Neural cell (in vitro differentiated cells): ENCODE data around the gene GDNF. TPM values are rescaled to one million over a fixed set of nuclear protein-coding genes. Genes with fewer than 3 reads are reported as not detected.
"Not testable (repeated sequence)": the region's sequence is repeated elsewhere in the genome, so short reads cannot be mapped to it uniquely, and the experiment has no call there.

Experiments
- H2AFZ ChIP-seq: fragments of 200-600, 300-800 bp; sonication (generic), shearing (Covaris generic); 2 replicates; pipeline ENCODE4 v1.6.0; 2014; ENCODE audit warnings: low read depth, mild to moderate bottlenecking, antibody characterized with exemption, low read length, moderate library complexity
- H3F3A ChIP-seq: fragments of 200-600 bp; shearing (Covaris generic); 2 replicates; pipeline ENCODE4 v1.6.1; 2016; ENCODE audit warnings: mild to moderate bottlenecking, moderate library complexity, mixed read lengths, antibody characterized with exemption, low read length; ENCODE audit not compliant: insufficient read depth, poor library complexity, severe bottlenecking
- H3K27ac ChIP-seq: fragments of 200-600, 300-800 bp; sonication (generic), shearing (Covaris generic); 2 replicates; pipeline ENCODE4 v1.5.1; 2014; ENCODE audit warnings: mild to moderate bottlenecking, low read length, moderate library complexity
- H3K27me3 ChIP-seq: fragments of 300-800, 200-600 bp; sonication (generic), shearing (Covaris generic); 2 replicates; pipeline ENCODE4 v1.6.0; 2014; ENCODE audit warnings: mild to moderate bottlenecking, low read depth, low read length, moderate library complexity; ENCODE audit not compliant: insufficient read depth
- H3K36me3 ChIP-seq: fragments of 300-800, 200-600 bp; sonication (generic), shearing (Covaris generic); 2 replicates; pipeline ENCODE4 v1.5.1; 2014; ENCODE audit warnings: mild to moderate bottlenecking, antibody characterized with exemption, low read length, moderate library complexity; ENCODE audit not compliant: insufficient read depth
- H3K4me2 ChIP-seq: fragments of 300-800, 200-600 bp; sonication (generic), shearing (Covaris generic); 2 replicates; pipeline ENCODE4 v1.6.0; 2014; ENCODE audit warnings: mild to moderate bottlenecking, low read length
- H3K4me3 ChIP-seq: fragments of 300-800, 200-600 bp; sonication (generic), shearing (Covaris generic); 2 replicates; pipeline ENCODE4 v1.5.1; 2014; ENCODE audit warnings: mild to moderate bottlenecking, low read length, moderate library complexity
- H3K79me2 ChIP-seq: fragments of 200-600 bp; shearing (Covaris generic); replicated peaks from 2 replicates; pipeline ENCODE4 v1.6.0; 2014; ENCODE audit warnings: mild to moderate bottlenecking, low read length, moderate library complexity; ENCODE audit not compliant: insufficient read depth
- H3K9ac ChIP-seq: fragments of 300-800, 200-600 bp; sonication (generic), shearing (Covaris generic); 2 replicates; pipeline ENCODE4 v1.6.1; 2016; ENCODE audit warnings: mild to moderate bottlenecking, low read length, mixed read lengths
- H3K9me2 ChIP-seq: fragments of 200-600 bp; shearing (Covaris generic); 2 replicates; pipeline ENCODE4 v1.6.1; 2016; ENCODE audit warnings: mild to moderate bottlenecking, low read length, mixed read lengths; ENCODE audit not compliant: insufficient read depth
- H3K9me3 ChIP-seq: fragments of 200-600, 300-800 bp; sonication (generic), shearing (Covaris generic); 2 replicates; pipeline ENCODE4 v1.6.1; 2016; ENCODE audit warnings: mild to moderate bottlenecking, mixed run types, low read length, moderate library complexity, mixed read lengths
- H4K20me1 ChIP-seq: fragments of 200-600 bp; shearing (Covaris generic); 2 replicates; pipeline ENCODE4 v1.6.1; 2016; ENCODE audit warnings: mild to moderate bottlenecking, mixed run types; ENCODE audit not compliant: insufficient read depth
- EP300 ChIP-seq: fragments of 450-650 bp; conservative IDR thresholded peaks from 2 replicates; pipeline ENCODE4 v1.6.1; 2014; ENCODE audit warnings: antibody characterized with exemption, mild to moderate bottlenecking, moderate library complexity; ENCODE audit not compliant: poor library complexity, severe bottlenecking
- EZH2 ChIP-seq: fragments of 200-600, 300-800 bp; shearing (Covaris generic), sonication (generic); IDR thresholded peaks from 2 replicates; pipeline ENCODE4 v1.6.1; 2014; ENCODE audit warnings: antibody characterized with exemption, low read length, borderline replicate concordance, mild to moderate bottlenecking; ENCODE audit not compliant: insufficient read depth, poor library complexity, severe bottlenecking
- MXI1 ChIP-seq: fragments of 450-650 bp; conservative IDR thresholded peaks from 2 replicates; pipeline ENCODE4 v1.6.1; 2014; ENCODE audit warnings: antibody characterized with exemption, mild to moderate bottlenecking; ENCODE audit not compliant: poor library complexity, severe bottlenecking
- RAD21 ChIP-seq: fragments of 450-650 bp; conservative IDR thresholded peaks from 2 replicates; pipeline ENCODE4 v1.6.1; 2014; ENCODE audit warnings: antibody characterized with exemption, mild to moderate bottlenecking, moderate library complexity
- SMC3 ChIP-seq: fragments of 450-650 bp; conservative IDR thresholded peaks from 2 replicates; pipeline ENCODE4 v1.6.1; 2014; ENCODE audit warnings: antibody characterized with exemption, mild to moderate bottlenecking, moderate library complexity; ENCODE audit not compliant: poor library complexity
- TAF1 ChIP-seq: IDR thresholded peaks from 2 replicates; pipeline ENCODE4 v1.6.1; 2012; ENCODE audit warnings: low read depth
- polyA plus RNA-seq: library from polyadenylated mRNA; depleted of rRNA; stranded (reverse); fragments of >200 nt; gene quantifications from 2 replicates; pipeline ENCODE4 v1.2.3, GENCODE V29; 2014
- TF ChIP-seq, protein P1 (sequence below): fragments of 450-650 bp; IDR thresholded peaks from 2 replicates; pipeline ENCODE4 v1.5.1; 2014; ENCODE audit warnings: antibody characterized with exemption, mild to moderate bottlenecking, moderate library complexity; ENCODE audit not compliant: poor library complexity, severe bottlenecking

GDNF gene
- polyA plus RNA-seq, 1 donor from 2014 or later, result not detected

DNA sequence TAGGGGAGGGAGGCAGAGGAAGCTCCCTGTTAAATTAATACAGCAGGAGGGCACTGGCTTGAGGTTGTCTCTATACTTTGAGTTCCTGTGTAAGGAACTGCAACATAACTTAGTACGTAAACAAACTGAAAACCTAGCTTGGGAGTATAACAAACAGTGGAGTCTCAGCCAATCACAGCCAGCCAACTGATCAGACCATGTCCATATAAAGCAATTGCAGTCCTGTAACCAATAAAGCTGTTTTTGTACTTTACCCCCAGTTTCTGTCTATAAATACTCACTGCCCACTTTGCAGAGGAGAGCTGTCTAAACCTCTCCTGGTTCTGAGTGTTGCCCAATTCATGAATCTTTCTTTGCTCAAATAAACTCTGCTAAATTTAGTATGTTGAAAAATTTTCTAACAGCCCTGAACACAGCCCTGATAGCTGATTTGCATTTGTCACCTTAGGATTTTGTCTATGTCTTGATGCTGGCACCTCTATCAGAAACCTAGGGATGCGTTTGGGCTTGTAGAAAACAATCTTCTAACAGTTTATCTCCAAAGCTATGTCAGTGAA is 39.9 kb downstream of the GDNF start:
- TF ChIP-seq, protein P1, sequence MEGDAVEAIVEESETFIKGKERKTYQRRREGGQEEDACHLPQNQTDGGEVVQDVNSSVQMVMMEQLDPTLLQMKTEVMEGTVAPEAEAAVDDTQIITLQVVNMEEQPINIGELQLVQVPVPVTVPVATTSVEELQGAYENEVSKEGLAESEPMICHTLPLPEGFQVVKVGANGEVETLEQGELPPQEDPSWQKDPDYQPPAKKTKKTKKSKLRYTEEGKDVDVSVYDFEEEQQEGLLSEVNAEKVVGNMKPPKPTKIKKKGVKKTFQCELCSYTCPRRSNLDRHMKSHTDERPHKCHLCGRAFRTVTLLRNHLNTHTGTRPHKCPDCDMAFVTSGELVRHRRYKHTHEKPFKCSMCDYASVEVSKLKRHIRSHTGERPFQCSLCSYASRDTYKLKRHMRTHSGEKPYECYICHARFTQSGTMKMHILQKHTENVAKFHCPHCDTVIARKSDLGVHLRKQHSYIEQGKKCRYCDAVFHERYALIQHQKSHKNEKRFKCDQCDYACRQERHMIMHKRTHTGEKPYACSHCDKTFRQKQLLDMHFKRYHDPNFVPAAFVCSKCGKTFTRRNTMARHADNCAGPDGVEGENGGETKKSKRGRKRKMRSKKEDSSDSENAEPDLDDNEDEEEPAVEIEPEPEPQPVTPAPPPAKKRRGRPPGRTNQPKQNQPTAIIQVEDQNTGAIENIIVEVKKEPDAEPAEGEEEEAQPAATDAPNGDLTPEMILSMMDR, result no peak
- no peak for TF ChIP-seq MXI1

DNA sequence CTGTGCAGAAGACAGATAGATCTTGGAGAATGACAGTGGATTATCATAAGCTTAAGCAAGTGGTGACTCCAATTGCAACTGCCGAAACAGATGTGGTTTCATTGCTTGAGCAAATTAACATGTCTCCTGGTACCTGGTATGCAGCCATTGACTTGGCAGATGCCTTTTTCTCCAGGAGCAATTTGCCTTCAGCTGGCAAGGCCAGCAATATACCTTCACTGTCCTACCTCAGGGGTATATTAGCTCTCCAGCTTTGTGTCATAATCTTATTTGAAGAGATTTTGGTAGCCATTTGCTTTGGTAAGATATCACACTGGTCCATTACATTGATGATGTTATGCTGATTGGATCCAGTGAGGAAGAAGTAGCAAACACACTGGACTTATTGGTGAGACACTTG is 43.4 kb downstream of the GDNF start:
- not testable (repeated sequence) for H3K27ac ChIP-seq, H3K9ac ChIP-seq, H3K36me3 ChIP-seq, H3K27me3 ChIP-seq, H3K9me3 ChIP-seq, H3K9me2 ChIP-seq, H3K4me3 ChIP-seq, H3K79me2 ChIP-seq, H2AFZ ChIP-seq, H3K4me2 ChIP-seq, H3F3A ChIP-seq, H4K20me1 ChIP-seq

More for the DNA sequence above, 39.9 kb downstream of the GDNF start:
- Histone ChIP-seq H3K27me3 (no peaks in the 10 kb centered on the region), H3K9me2 (no peaks in the 10 kb centered on the region), H3K4me2 (no peak overlapping the region), H3F3A (no peaks in the 10 kb centered on the region), H3K9me3 (no peaks in the 10 kb centered on the region), H4K20me1 (no peaks in the 10 kb centered on the region), H3K4me3 (no peak overlapping the region), H2AFZ (no peak overlapping the region), H3K79me2 (no peaks in the 10 kb centered on the region), H3K36me3 (no peaks in the 10 kb centered on the region), H3K9ac (no peak overlapping the region), H3K27ac (no peak overlapping the region)

DNA sequence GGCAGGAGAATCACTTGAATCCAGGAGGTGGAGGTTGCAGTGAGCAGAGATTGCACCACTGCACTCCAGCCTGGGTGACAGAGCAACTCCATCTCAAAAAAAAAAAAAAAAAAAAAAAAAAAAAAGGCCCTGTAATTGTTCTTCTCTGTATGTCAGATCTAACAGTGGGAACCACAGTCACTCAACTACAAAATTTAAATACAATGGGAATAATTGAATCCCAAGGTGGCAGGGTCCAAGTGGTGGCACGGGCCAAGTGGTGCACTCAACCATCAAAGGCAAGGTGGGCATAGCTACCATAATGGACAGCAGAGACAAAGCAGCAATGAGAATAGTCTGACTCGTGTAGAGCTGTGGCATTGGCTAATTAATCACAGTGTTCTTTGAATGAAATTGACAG is 44.5 kb downstream of the GDNF start:
- not testable (repeated sequence) for H4K20me1 ChIP-seq, H3K36me3 ChIP-seq, H3F3A ChIP-seq, H3K27me3 ChIP-seq, H3K9ac ChIP-seq, H3K4me3 ChIP-seq, H3K79me2 ChIP-seq, H2AFZ ChIP-seq, H3K27ac ChIP-seq, H3K9me2 ChIP-seq, H3K4me2 ChIP-seq, H3K9me3 ChIP-seq

DNA sequence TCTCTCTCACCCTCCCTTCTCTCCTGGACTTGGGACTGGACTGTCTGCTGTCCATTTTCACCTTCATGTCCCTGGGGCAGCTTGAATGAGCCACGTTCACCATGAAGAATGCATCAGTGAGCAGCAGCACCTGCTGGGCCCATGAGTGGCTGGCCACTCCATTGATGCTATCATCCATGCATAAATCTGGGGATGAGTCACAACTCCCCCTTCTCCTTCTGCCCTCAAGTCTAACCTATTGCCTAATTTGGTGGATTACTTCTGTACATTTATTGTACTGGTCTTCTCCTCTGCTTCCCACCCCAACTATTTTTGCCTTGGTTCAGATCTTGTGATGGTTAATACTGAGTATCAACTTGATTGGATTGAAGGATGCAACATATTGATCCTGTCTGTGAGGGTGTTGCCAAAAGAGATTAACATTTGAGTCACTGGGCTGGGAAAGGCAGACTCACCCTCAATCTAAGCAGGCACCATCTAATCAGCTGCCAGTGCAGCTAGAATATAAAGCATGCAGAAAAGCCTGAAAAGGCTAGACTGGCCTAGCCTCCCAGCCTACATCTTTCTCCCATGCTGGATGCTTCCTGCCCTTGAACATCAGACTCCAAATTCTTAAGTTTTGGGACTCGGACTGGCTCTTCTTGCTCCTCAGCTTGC is 46.7 kb downstream of the GDNF start:
- H3K9me3 ChIP-seq, result no peaks in the 10 kb centered on the region
- no peak overlapping the region for H3K4me3 ChIP-seq
- no peak overlapping the region for H2AFZ ChIP-seq

More for the DNA sequence above, 46.7 kb downstream of the GDNF start:
- Histone ChIP-seq H3K4me2 (no peak overlapping the region), H3K79me2 (no peaks in the 10 kb centered on the region), H3K9me2 (no peaks in the 10 kb centered on the region), H3K36me3 (no peaks in the 10 kb centered on the region), H4K20me1 (no peaks in the 10 kb centered on the region), H3K27ac (no peak overlapping the region), H3K9ac (no peak overlapping the region), H3F3A (no peaks in the 10 kb centered on the region), H3K27me3 (no peaks in the 10 kb centered on the region)
- no peak for TF ChIP-seq EP300
- TF ChIP-seq EZH2, result no peak
- TF ChIP-seq RAD21, result no peak
- TF ChIP-seq TAF1, result no peak
- no peak for TF ChIP-seq SMC3
- no peak for TF ChIP-seq MXI1
- TF ChIP-seq, protein P1, result no peak
